CD4-positive, alpha-beta T cell treated with Interleukin-15 for 1 hour (primary cell): ENCODE measurements around the gene TCP11.

Source experiments
- DNase-seq: peaks from one replicate; pipeline ENCODE4 v3.0.0-alpha.2; 2020

Gene TCP11

GRCh38 chr6:35090734-35091133 is 50.4 kb downstream of the TCP11 start:
- DNase-seq = no peak

GRCh38 chr6:35089935-35090505 is 51.1 kb downstream of the TCP11 start:
- no peak for DNase-seq

- no peak for DNase-seq
Measured at GRCh38 chr6:35089216-35089934, 51.8 kb downstream of the TCP11 start.

- DNase-seq = no peak
Measured at GRCh38 chr6:35088281-35089215, 52.6 kb downstream of the TCP11 start.

GRCh38 chr6:35087361-35088280 is 53.5 kb downstream of the TCP11 start:
- no peak for DNase-seq

GRCh38 chr6:35086636-35087360 is 54.3 kb downstream of the TCP11 start:
- DNase-seq = no peak

GRCh38 chr6:35086282-35086632 is 54.9 kb downstream of the TCP11 start:
- no peak for DNase-seq

- no peak for DNase-seq
Measured at GRCh38 chr6:35085359-35086281, 55.5 kb downstream of the TCP11 start.

- DNase-seq = no peak
Measured at GRCh38 chr6:35084511-35085203, 56.5 kb downstream of the TCP11 start.

- no peak for DNase-seq
Measured at GRCh38 chr6:35084041-35084491, 57.1 kb downstream of the TCP11 start.

GRCh38 chr6:35083507-35083906 is 57.6 kb downstream of the TCP11 start:
- DNase-seq = no peak

- DNase-seq = no peak
Measured at GRCh38 chr6:35082733-35083403, 58.3 kb downstream of the TCP11 start.

- DNase-seq = no peak
Measured at GRCh38 chr6:35082046-35082732, 59.0 kb downstream of the TCP11 start.

GRCh38 chr6:35081426-35081851 is 59.7 kb downstream of the TCP11 start:
- DNase-seq = no peak

- DNase-seq = no peak
Measured at GRCh38 chr6:35080821-35081425, 60.2 kb downstream of the TCP11 start.

- DNase-seq = no peak
Measured at GRCh38 chr6:35080016-35080680, 61.0 kb downstream of the TCP11 start.

- DNase-seq = no peak
Measured at GRCh38 chr6:35079311-35080000, 61.7 kb downstream of the TCP11 start.
